Fibroblast of villous mesenchyme (primary cell): ENCODE data around the gene C16orf92. TPM values are rescaled to one million over a fixed set of nuclear protein-coding genes. Genes with fewer than 3 reads are reported as not detected.

Experiments
- DNase-seq: peaks from one replicate; pipeline ENCODE4 v3.0.0-alpha.2; 2010; ENCODE audit warnings: low read depth
- H3K4me3 ChIP-seq: 2 replicates; pipeline ENCODE4 v1.5.1; 2011; ENCODE audit warnings: low read depth, mild to moderate bottlenecking, low read length
- total RNA-seq: library from RNA; depleted of rRNA; stranded (reverse); fragments of >200 nt; gene quantifications from 2 replicates; pipeline ENCODE4 v1.2.3, GENCODE V29; 2012
- TF ChIP-seq, protein P1 (sequence below): IDR thresholded peaks from 2 replicates; pipeline ENCODE4 v1.5.1; 2012; ENCODE audit warnings: low read depth, mild to moderate bottlenecking, low read length; ENCODE audit not compliant: insufficient read depth

Gene C16orf92
- total RNA-seq, 1 donor: not detected

DNA sequence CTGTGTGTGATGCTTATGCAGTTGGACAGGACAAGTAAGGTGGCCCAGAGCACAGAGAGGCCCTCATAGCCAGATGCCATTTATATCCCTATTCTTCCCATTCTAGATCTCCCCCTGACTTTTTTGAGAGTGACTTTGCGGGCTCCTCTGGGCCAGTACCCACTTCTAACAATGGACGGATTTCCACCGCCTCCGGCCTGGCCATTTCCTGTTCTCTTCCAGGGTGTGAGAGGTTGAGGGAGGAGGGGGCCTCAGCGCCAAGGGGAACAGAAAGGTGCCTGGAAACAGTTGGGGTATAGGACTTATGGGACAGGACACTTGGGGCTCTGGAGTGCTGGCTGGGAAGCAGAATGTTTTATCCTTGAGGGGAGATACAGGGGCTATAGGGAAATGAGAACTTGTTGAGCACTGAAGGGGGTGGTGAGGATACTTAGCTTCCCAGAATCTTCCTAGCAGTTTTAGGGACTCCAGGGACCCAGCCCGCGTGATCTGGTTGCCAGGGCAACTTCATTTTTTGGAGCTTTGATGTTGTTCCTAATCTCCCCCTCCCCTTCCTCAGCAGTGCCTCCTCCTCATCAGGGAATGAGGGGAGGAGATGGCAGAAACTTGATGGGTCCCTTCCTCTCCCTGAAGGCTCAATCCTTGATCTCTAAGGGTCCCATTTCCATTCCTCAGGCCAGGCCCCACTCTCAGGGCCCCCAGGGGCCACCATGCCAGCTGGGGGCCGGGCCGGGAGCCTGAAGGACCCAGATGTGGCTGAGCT lies 45.8 kb upstream of the C16orf92 start:
- TF ChIP-seq, protein P1, sequence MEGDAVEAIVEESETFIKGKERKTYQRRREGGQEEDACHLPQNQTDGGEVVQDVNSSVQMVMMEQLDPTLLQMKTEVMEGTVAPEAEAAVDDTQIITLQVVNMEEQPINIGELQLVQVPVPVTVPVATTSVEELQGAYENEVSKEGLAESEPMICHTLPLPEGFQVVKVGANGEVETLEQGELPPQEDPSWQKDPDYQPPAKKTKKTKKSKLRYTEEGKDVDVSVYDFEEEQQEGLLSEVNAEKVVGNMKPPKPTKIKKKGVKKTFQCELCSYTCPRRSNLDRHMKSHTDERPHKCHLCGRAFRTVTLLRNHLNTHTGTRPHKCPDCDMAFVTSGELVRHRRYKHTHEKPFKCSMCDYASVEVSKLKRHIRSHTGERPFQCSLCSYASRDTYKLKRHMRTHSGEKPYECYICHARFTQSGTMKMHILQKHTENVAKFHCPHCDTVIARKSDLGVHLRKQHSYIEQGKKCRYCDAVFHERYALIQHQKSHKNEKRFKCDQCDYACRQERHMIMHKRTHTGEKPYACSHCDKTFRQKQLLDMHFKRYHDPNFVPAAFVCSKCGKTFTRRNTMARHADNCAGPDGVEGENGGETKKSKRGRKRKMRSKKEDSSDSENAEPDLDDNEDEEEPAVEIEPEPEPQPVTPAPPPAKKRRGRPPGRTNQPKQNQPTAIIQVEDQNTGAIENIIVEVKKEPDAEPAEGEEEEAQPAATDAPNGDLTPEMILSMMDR: no peak
- H3K4me3 ChIP-seq: no peak overlapping the region
- no peak for DNase-seq

DNA sequence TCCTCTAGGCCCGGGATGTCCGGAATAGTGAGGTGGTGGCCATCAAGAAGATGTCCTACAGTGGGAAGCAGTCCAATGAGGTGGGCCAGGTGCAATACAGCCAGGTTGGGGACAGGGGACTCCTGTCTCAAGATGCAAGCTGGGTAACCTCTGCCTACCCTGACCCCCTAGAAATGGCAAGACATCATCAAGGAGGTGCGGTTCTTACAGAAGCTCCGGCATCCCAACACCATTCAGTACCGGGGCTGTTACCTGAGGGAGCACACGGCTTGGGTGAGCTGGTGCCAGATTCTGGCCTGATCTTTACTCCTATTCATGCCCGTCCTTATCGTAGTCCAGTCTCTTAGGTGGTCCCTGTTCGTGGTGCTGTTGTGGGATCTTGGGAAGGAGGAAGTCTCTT lies 44.9 kb upstream of the C16orf92 start:
- H3K4me3 ChIP-seq: no peak overlapping the region
- DNase-seq: no peak
- TF ChIP-seq, protein P1: no peak

DNA sequence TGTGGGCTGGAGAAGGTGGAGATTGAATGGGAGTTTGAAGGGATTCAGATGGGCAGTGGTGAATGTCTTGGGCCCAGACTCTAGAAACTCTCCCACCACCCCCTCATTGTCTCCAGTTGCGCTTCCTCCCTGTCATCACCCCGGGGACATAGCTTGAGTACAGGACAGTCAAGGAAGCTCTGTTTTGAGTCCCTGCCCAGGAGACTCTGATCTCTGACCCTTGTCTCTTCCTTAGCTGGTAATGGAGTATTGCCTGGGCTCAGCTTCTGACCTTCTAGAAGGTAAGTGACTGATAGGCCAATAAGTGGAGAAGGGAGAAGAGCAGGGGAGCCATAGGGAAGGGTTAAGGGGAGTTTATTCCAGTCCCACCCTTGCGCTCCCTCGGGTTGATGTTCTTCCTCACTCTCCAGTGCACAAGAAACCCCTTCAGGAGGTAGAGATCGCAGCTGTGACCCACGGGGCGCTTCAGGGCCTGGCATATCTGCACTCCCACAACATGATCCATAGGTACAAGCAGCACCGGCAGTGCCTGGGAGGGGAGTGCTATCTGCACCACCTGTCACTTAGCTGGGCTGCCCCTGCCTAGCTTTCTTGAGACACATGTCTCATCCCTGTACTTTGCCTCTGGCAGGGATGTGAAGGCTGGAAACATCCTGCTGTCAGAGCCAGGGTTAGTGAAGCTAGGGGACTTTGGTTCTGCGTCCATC lies 44.3 kb upstream of the C16orf92 start:
- TF ChIP-seq, protein P1: no peak
- H3K4me3 ChIP-seq: no peak overlapping the region
- DNase-seq: no peak

DNA sequence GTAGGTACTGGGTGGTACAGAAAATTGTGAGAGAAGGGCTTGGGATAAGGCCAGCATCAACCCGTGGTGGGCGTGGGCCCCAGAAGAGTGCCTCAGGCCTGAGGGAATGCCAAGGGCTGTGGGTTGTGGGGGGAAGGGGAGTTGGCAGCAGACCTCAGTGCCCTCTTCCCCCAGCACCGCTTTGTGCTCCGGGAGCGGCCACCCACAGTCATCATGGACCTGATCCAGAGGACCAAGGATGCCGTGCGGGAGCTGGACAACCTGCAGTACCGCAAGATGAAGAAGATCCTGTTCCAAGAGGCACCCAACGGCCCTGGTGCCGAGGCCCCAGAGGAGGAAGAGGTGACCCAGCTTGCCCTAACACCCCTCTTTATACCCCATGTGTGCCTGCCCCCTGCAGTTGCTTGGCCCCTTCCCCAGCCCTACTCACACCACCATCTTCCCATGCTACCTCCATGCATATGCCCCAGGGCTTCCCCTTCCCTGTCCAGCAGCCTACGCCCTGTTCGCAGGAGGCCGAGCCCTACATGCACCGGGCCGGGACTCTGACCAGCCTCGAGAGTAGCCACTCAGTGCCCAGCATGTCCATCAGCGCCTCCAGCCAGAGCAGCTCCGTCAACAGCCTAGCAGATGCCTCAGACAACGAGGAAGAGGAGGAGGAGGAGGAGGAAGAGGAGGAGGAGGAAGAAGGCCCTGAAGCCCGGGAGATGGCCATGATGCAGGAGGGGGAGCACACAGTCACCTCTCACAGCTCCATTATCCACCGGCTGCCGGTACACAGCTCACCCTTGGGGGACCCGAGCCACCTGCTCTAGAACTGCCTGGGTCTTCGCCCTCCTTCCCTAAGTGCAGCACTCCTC lies 40.2 kb upstream of the C16orf92 start:
- TF ChIP-seq, protein P1: no peak
- no peak for DNase-seq

DNA sequence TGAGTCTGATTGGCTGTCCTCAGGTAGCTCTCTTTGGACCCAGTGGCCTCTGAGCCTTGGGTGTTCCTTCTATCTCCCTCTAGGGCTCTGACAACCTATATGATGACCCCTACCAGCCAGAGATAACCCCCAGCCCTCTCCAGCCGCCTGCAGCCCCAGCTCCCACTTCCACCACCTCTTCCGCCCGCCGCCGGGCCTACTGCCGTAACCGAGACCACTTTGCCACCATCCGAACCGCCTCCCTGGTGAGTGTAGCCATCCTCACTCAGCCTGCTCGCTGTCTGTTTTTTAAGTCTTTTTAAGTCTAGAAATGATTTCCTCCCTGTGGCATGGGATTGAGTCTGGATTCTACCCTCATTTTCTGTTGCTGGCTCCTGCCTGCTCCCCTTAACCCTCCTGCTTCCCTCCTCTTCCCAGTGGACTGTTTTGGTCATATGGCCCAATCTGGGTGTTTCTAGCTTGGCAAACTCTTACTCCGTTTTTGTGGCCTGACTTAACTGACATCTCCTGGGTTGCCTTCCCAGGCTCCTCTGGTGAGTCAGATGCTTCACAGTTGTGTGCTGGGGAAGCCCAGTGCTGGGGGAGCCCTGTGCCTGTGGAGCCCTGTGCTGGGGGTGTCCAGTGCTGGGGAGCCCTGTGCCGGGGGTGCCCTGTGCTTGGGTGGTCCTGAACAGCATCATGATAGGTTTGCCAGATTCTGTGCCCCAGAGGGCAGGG lies 39.4 kb upstream of the C16orf92 start:
- no peak for DNase-seq
- TF ChIP-seq, protein P1: no peak
- no peak overlapping the region for H3K4me3 ChIP-seq

More for the DNA sequence above, 40.2 kb upstream of the C16orf92 start:
- no peak overlapping the region for H3K4me3 ChIP-seq

DNA sequence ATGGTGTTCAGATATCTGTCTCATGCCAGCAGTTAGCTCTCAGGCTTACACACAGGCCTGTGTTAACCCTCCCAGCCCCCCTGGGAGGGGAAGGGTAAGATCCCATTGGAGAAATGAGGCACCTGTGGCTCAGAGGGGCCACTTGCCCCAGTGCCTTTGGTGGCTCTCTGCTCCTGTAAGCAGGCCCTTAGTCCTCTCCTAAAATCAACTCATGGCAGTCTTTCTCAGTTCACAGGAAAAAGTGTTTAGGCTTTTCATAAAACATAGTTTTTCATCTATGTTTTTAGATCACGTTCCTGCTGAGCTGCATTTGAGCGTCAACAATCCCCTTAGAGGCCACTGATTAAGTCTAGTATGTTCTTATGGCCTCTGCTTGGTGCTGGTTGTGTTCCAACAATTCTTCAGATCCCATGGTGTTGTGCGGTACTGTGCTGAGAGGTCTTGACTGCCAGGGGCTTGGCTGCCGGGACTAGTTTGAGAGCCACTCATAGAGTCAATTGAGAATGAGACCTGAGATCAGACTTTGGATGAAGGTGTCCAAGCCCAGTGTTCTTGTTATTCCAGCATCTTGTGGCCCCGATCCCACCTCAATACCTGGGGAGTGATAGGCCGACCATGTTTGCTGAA lies 38.7 kb upstream of the C16orf92 start:
- TF ChIP-seq, protein P1: no peak
- no peak for DNase-seq
- H3K4me3 ChIP-seq: no peak overlapping the region
